ENCODE results near the gene KRTAP1-3.

DNA sequence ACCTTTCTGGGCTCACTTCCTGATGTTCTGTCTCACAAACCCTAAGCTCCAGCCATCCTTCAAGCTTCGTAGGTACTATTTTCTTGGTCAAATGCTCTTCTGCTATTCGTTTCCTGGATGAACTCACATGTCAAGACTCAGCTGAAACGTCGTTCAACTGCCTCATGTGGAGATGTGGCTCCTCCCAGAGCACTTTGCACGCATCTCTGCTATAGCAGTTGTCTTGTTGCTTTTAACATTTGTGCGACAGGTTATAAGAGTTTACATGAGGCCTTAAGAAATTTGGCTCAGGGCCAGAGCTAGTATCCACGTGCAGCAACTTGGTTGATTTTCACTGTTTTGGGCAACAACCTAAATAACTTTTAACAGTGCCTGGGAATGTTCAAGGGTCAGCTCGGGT is 47.8 kb downstream of the KRTAP1-3 start:
- TF ChIP-seq, protein P1, sequence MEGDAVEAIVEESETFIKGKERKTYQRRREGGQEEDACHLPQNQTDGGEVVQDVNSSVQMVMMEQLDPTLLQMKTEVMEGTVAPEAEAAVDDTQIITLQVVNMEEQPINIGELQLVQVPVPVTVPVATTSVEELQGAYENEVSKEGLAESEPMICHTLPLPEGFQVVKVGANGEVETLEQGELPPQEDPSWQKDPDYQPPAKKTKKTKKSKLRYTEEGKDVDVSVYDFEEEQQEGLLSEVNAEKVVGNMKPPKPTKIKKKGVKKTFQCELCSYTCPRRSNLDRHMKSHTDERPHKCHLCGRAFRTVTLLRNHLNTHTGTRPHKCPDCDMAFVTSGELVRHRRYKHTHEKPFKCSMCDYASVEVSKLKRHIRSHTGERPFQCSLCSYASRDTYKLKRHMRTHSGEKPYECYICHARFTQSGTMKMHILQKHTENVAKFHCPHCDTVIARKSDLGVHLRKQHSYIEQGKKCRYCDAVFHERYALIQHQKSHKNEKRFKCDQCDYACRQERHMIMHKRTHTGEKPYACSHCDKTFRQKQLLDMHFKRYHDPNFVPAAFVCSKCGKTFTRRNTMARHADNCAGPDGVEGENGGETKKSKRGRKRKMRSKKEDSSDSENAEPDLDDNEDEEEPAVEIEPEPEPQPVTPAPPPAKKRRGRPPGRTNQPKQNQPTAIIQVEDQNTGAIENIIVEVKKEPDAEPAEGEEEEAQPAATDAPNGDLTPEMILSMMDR (optimal IDR thresholded peaks at IDR 0.05 in 1 of 3, IDR thresholded peaks at IDR 0.05 in 1 of 3, conservative IDR thresholded peaks at IDR 0.05 in 1 of 3; ENCODE audit: extremely low read depth in 1 of 3, insufficient read depth in 2 of 3, low read length in 3 of 3), result peak in 1 of 3 experiments; percentile 29
- TF ChIP-seq EZH2 (IDR thresholded peaks at IDR 0.05; ENCODE audit: low read length), result no peak

Measured in keratinocyte (primary cell).